ENCODE data around the gene CGREF1. TPM values are rescaled to one million over a fixed set of nuclear protein-coding genes. Genes with fewer than 3 reads are reported as not detected.

CGREF1 gene
- total and polyA plus RNA-seq, 9 donors: 7.9 to 23.9 (median 11.1) TPM

- Histone ChIP-seq H3K4me3 (no peak overlapping the region), H3K27me3 (no peaks in the 10 kb centered on the region), H3K4me1 (ENCODE audit: insufficient read depth) (no peaks in the 10 kb centered on the region), H3K36me3 (no peaks in the 10 kb centered on the region), H3K9me3 (no peaks in the 10 kb centered on the region), H3K27ac (no peak overlapping the region)
- DNase-seq: peak in 1 of 5 donors; percentile 17
- TF ChIP-seq EP300 (IDR thresholded peaks at IDR 0.05): no peak
- no peak for TF ChIP-seq CTCF (IDR thresholded peaks at IDR 0.05)
- intact Hi-C loops (cut with DNase I): loop anchor here (5.0 to 10.0 kb wide), 4 partner anchors 95 to 185 kb away; partner anchors contain the start of genes DNAJC5G (in 3 of the 4) and TRIM54 (in 1 of the 4)
- 79 to 86% (median 84%) methylated on average over 14 of the region's 14 CpGs for WGBS, 3 donors
These were observed 21.6 kb downstream of the CGREF1 start for GRCh38 chr2:27097341-27097740.

- Histone ChIP-seq H3K36me3 (no peaks in the 10 kb centered on the region), H3K4me3 (no peak overlapping the region), H3K9me3 (no peaks in the 10 kb centered on the region), H3K4me1 (ENCODE audit: insufficient read depth) (no peaks in the 10 kb centered on the region), H3K27ac (no peak overlapping the region), H3K27me3 (no peaks in the 10 kb centered on the region)
- no peak for DNase-seq
- TF ChIP-seq POLR2A (IDR thresholded peaks at IDR 0.05): no peak
- no peak for TF ChIP-seq EP300 (IDR thresholded peaks at IDR 0.05)
- TF ChIP-seq CTCF (IDR thresholded peaks at IDR 0.05): no peak
- intact Hi-C loops (cut with DNase I): loop anchor here (5.0 to 10.0 kb wide), 4 partner anchors 95 to 185 kb away; partner anchors contain the start of genes DNAJC5G (in 3 of the 4) and TRIM54 (in 1 of the 4)
- WGBS, 3 donors: 22 to 43% (median 27%) methylated on average over 3 of the region's 3 CpGs
These were observed 22.1 kb downstream of the CGREF1 start for GRCh38 chr2:27096748-27097297.

- intact Hi-C loops (cut with DNase I): loop anchor here (5.0 to 10.0 kb wide), 4 partner anchors 96 to 186 kb away; partner anchors contain the start of genes DNAJC5G (in 3 of the 4) and TRIM54 (in 1 of the 4)
- no peaks in the 10 kb centered on the region for H3K27me3 ChIP-seq
- peak; percentile 62 to 74 (median 72) for DNase-seq
- peak overlapping the region; percentile 11 for H3K4me3 ChIP-seq
- H3K36me3 ChIP-seq: no peaks in the 10 kb centered on the region
- no peaks in the 10 kb centered on the region for H3K9me3 ChIP-seq
- H3K4me1 ChIP-seq (ENCODE audit: insufficient read depth): no peaks in the 10 kb centered on the region
- WGBS, 3 donors: 11 to 16% (median 14%) methylated on average over 17 to 18 of the region's 18 CpGs
- TF ChIP-seq POLR2A (IDR thresholded peaks at IDR 0.05) (no peak), EP300 (IDR thresholded peaks at IDR 0.05) (no peak), CTCF (IDR thresholded peaks at IDR 0.05) (no peak)
- no peak overlapping the region for H3K27ac ChIP-seq
These were observed 22.9 kb downstream of the CGREF1 start for GRCh38 chr2:27095745-27096651.

GRCh38 chr2:27095427-27095744 is 23.5 kb downstream of the CGREF1 start:
- intact Hi-C loops (cut with DNase I): loop anchor here (5.0 to 10.0 kb wide), 4 partner anchors 97 to 187 kb away; partner anchors contain the start of genes DNAJC5G (in 3 of the 4) and TRIM54 (in 1 of the 4)
- no peak overlapping the region for H3K4me3 ChIP-seq
- H3K36me3 ChIP-seq: no peaks in the 10 kb centered on the region
- H3K9me3 ChIP-seq: no peaks in the 10 kb centered on the region
- TF ChIP-seq EP300 (IDR thresholded peaks at IDR 0.05) (no peak), CTCF (IDR thresholded peaks at IDR 0.05) (no peak), POLR2A (IDR thresholded peaks at IDR 0.05) (no peak)
- no peaks in the 10 kb centered on the region for H3K27me3 ChIP-seq
- H3K27ac ChIP-seq: no peak overlapping the region
- H3K4me1 ChIP-seq (ENCODE audit: insufficient read depth): no peaks in the 10 kb centered on the region
- peak in 1 of 5 donors; percentile 11 for DNase-seq
- WGBS, 3 donors: 73 to 77% (median 77%) methylated on average over 2 of the region's 2 CpGs
